HEK293T (cell line): ENCODE results near the gene IKZF3.

ENCODE experiments used
- ARNT ChIP-seq: fragments of 450-650 bp; IDR thresholded peaks from 2 replicates; pipeline ENCODE4 v1.6.1; 2017; ENCODE audit warnings: mild to moderate bottlenecking
- BHLHE40 ChIP-seq: fragments of 450-650 bp; IDR thresholded peaks from 2 replicates; pipeline ENCODE4 v1.6.1; 2016; ENCODE audit warnings: mild to moderate bottlenecking, moderate library complexity, borderline replicate concordance
- ELF4 ChIP-seq: fragments of 450-650 bp; IDR thresholded peaks from 2 replicates; pipeline ENCODE4 v1.6.1; 2017; ENCODE audit warnings: antibody characterized with exemption
- FOXA1 ChIP-seq: fragments of 450-650 bp; IDR thresholded peaks from 2 replicates; pipeline ENCODE4 v1.6.1; 2016; ENCODE audit warnings: mild to moderate bottlenecking
- FOXM1 ChIP-seq: fragments of 450-650 bp; IDR thresholded peaks from 2 replicates; pipeline ENCODE4 v1.6.1; 2017; ENCODE audit warnings: mild to moderate bottlenecking, borderline replicate concordance
- HDGF ChIP-seq: fragments of 450-650 bp; IDR thresholded peaks from 2 replicates; pipeline ENCODE4 v1.6.1; 2017; ENCODE audit warnings: antibody characterized with exemption, borderline replicate concordance
- L3MBTL2 ChIP-seq: fragments of 450-650 bp; conservative IDR thresholded peaks from 2 replicates; pipeline ENCODE4 v1.6.1; 2016; ENCODE audit warnings: mild to moderate bottlenecking
- NFRKB ChIP-seq: fragments of 450-650 bp; IDR thresholded peaks from 2 replicates; pipeline ENCODE4 v1.6.1; 2016; ENCODE audit warnings: mild to moderate bottlenecking, moderate library complexity
- PKNOX1 ChIP-seq: fragments of 450-650 bp; IDR thresholded peaks from 2 replicates; pipeline ENCODE4 v1.6.1; 2016
- SP1 ChIP-seq: fragments of 450-650 bp; IDR thresholded peaks from 2 replicates; pipeline ENCODE4 v1.6.1; 2017

DNA sequence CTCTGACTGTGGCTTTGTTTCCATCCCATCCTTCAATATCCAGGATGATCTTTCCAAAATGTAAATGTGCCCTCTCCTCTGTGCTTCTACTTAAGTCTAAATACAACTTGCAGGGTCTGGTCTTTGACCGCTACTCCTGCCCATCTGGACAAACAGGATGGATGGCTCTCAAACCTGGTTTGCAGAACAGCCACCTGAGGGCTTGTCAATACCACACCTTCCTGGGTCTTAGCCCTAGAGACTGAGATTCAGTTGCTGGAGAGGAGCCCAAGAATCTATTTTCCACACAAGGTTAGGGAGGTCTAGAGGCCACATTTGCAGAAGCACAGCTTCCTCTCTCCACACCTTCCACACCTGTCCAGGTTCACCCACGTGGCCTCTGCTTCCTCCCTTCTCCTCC, 128.2 kb downstream of the IKZF3 start:
- TF ChIP-seq FOXA1 (no peak), L3MBTL2 (no peak), BHLHE40 (no peak), NFRKB (no peak), SP1 (no peak), FOXM1 (no peak), ARNT (no peak), PKNOX1 (no peak), HDGF (no peak), ELF4 (no peak)
